Measurements from ENCODE around the gene CTBS.
"Not testable (repeated sequence)": the region's sequence is repeated elsewhere in the genome, so short reads cannot be mapped to it uniquely, and the experiment has no call there.

Gene CTBS

GRCh38 chr1:84584126-84584525, 9.9 kb upstream of the CTBS start:
- DNase-seq, result no peak

- DNase-seq, result no peak
Measured at GRCh38 chr1:84583648-84584047, 9.4 kb upstream of the CTBS start.

- DNase-seq, result peak in 1 of 3 experiments; percentile 41
Measured at GRCh38 chr1:84582802-84583587, 8.8 kb upstream of the CTBS start.

- DNase-seq, result no peak
Measured at GRCh38 chr1:84581648-84582047, 7.4 kb upstream of the CTBS start.

- DNase-seq, result peak in 1 of 3 experiments; percentile 76
Measured at GRCh38 chr1:84574936-84575335, 696 bp upstream of the CTBS start.

- no peak for DNase-seq
Measured at GRCh38 chr1:84573481-84573966, 716 bp downstream of the CTBS start.

- no peak for DNase-seq
Measured at GRCh38 chr1:84571150-84571535, 3.1 kb downstream of the CTBS start.

- DNase-seq, result no peak
Measured at GRCh38 chr1:84570436-84571149, 3.6 kb downstream of the CTBS start.

GRCh38 chr1:84569216-84569615, 5.0 kb downstream of the CTBS start:
- DNase-seq, result no peak

GRCh38 chr1:84550826-84551225, 23.4 kb downstream of the CTBS start:
- DNase-seq, result no peak

- DNase-seq, result peak in 1 of 3 experiments; percentile 10
Measured at GRCh38 chr1:84541679-84542078, 32.6 kb downstream of the CTBS start.

GRCh38 chr1:84540759-84541158, 33.5 kb downstream of the CTBS start:
- DNase-seq, result no peak

GRCh38 chr1:84539972-84540371, 34.3 kb downstream of the CTBS start:
- no peak for DNase-seq

GRCh38 chr1:84538599-84538998, 35.6 kb downstream of the CTBS start:
- DNase-seq, result no peak

- DNase-seq, result peak in 1 of 3 experiments; percentile 9
Measured at GRCh38 chr1:84525779-84526178, 48.5 kb downstream of the CTBS start.

GRCh38 chr1:84524590-84524989, 49.6 kb downstream of the CTBS start:
- no peak for DNase-seq

GRCh38 chr1:84510668-84511067, 63.6 kb downstream of the CTBS start:
- no peak for DNase-seq

GRCh38 chr1:84510165-84510564, 64.1 kb downstream of the CTBS start:
- DNase-seq, result no peak

- no peak for DNase-seq
Measured at GRCh38 chr1:84509029-84509428, 65.2 kb downstream of the CTBS start.

- no peak for DNase-seq
Measured at GRCh38 chr1:84508510-84508909, 65.7 kb downstream of the CTBS start.

- DNase-seq, result not testable (repeated sequence)
Measured at GRCh38 chr1:84507887-84508286, 66.4 kb downstream of the CTBS start.

GRCh38 chr1:84506729-84507453, 67.3 kb downstream of the CTBS start:
- peak in 1 of 3 experiments; percentile 29 for DNase-seq

- DNase-seq, result peak; percentile 95 to 97 (median 95)
Measured at GRCh38 chr1:84506002-84506728, 68.1 kb downstream of the CTBS start, which contains the start of the genes GNG5 and SPATA1. Gene GNG5, minus strand, starts transcription at chr1:84506581. Its CDS starts 490 bp downstream, at chr1:84506091. Gene SPATA1, plus strand, starts transcription at chr1:84506386. Its CDS starts 9,974 bp downstream, at chr1:84516360.

All from NCI-H1417 (cell line).